Transverse colon (tissue), 4 donors: Measurements from ENCODE around the gene ITIH4.

Experiments used
- CTCF ChIP-seq, 5 experiments: fragments of 200-600 bp in 3 of 5; fragments of 450-650 bp in 2 of 5; sonication (generic) in 3 of 5; IDR thresholded peaks; 1 replicate in 2 of 5; 2 replicates in 3 of 5; pipeline ENCODE4 v1.5.1; 2016 to 2017; ENCODE audit warnings: antibody characterized with exemption in 5 of 5, inconsistent platforms in 3 of 5, mild to moderate bottlenecking in 2 of 5, moderate library complexity in 1 of 5
- POLR2A ChIP-seq: fragments of 450-650 bp; IDR thresholded peaks from one replicate; pipeline ENCODE4 v1.6.1; 2016; ENCODE audit warnings: antibody characterized with exemption, mild to moderate bottlenecking, moderate library complexity
- POLR2AphosphoS5 ChIP-seq, 3 donors: sonication (generic); formaldehyde crosslinking; IDR thresholded peaks; one replicate each; pipeline ENCODE4 v1.6.1; 2016; ENCODE audit warnings: antibody characterized with exemption in 3 of 3

DNA sequence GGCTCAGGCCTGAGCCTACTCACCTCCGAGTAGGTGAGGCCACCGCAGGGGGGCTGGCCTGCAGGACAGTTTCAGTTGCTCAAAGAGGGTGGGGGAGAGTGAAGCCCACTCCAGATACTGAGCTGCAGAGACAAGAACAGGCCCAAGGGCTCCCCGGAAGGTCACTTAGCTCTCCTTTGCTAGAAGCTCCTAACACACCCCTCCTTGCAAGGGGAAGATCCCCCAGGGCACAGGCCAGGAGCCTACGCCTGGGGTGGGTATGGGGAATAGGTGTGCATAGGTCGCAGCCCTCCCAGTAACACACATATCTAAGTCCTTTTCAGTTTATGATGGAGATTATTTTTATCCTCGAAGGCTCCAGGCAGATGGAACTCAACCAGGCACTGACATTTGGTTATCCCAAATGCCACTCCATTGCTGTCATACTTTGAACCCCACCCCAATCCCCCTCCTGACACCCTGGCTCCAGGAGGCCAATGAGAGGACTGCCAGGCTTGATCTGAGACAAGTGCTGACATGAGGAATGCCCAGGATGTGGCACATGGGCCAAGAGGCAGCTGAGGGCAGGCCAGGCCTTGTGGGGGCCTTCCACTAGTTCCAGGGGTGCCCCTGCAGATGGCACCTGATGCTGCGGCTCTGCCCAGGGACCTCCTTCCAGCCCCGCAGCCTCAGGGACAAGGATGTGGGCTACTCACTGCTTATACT is 5.4 kb upstream of the ITIH4 start:
- no peak for TF ChIP-seq CTCF (IDR thresholded peaks at IDR 0.05)
- no peak for TF ChIP-seq POLR2AphosphoS5 (IDR thresholded peaks at IDR 0.05)
- no peak for TF ChIP-seq POLR2A
